ENCODE data around the gene PRDM5.
A peak's percentile ranks its signal among the peaks of the same experiment; 100 is the strongest.

Gene PRDM5

DNA sequence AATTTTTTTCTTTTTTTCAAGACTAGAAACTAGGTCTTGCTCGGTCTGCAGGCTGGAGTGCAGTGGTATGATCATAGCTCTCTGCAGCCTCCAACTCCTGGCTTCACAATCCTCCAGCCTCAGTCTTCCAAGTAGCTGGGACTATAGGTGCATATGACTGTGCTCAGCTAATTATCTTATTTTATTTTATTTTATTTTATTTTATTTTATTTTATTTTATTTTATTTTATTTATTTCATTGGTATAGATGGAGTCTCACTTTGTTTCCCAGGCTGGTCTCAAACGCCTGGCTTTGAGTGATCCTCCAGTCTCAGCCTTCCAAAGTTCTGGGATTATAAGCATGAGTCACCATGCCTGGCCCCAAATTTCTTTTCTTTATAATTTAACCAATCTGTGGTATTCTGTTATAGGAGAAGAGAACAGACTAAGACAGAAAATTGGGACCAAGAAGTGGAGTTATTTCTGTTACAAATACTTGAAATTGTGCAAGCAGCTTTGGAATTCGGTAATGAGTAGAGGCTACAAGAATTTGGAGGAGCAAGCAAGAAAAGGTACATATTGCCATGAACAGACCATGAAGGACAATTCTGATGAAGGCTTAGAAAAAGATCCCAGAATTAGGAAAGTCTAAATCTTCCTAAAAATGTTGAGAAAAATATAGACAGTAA lies 4.0 kb upstream of the PRDM5 start:
- TF ChIP-seq CTCF (IDR thresholded peaks at IDR 0.05; ENCODE audit: low read depth, low read length, missing control alignments): no peak
- no peak for DNase-seq (ENCODE audit: extremely low read depth, low read depth)
- H3K4me3 ChIP-seq (replicated peaks; ENCODE audit: low read depth, low read length): no peak overlapping the region

DNA sequence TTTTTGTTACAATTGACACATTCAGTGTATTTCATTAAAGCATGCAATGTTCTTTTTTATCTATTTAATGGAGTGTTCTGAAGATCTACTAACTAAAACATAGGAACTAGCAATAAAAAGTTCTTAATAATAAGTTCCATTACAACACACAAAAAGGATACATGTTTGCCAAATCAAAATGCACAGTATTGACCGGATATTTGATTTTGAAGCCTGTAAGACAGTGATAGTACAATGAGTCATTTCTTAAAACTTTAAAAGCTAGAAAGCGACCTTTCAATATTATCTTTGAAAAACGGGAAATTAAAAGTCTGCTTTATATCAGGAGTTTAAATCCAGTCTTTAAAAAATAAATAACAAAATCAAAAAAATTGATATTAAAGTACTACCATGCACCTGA lies 2.4 kb upstream of the PRDM5 start:
- no peak for TF ChIP-seq CTCF (IDR thresholded peaks at IDR 0.05; ENCODE audit: low read depth, low read length, missing control alignments)
- H3K4me3 ChIP-seq (replicated peaks; ENCODE audit: low read depth, low read length): no peak overlapping the region
- no peak for DNase-seq (ENCODE audit: extremely low read depth, low read depth)

GRCh38 chr4:120923207-120923522 lies 639 bp upstream of the PRDM5 start:
- DNase-seq (ENCODE audit: extremely low read depth, low read depth): no peak
- peak overlapping the region; percentile 60 for H3K4me3 ChIP-seq (replicated peaks; ENCODE audit: low read depth, low read length)
- no peak for TF ChIP-seq CTCF (IDR thresholded peaks at IDR 0.05; ENCODE audit: low read depth, low read length, missing control alignments)

- peak overlapping the region; percentile 60 for H3K4me3 ChIP-seq (replicated peaks; ENCODE audit: low read depth, low read length)
- DNase-seq (ENCODE audit: extremely low read depth, low read depth): no peak
Observed at GRCh38 chr4:120921456-120922380, 808 bp downstream of the PRDM5 start.

GRCh38 chr4:120920666-120921065 lies 1.9 kb downstream of the PRDM5 start:
- DNase-seq (ENCODE audit: extremely low read depth, low read depth): no peak
- H3K4me3 ChIP-seq (replicated peaks; ENCODE audit: low read depth, low read length): no peak overlapping the region
- no peak for TF ChIP-seq CTCF (IDR thresholded peaks at IDR 0.05; ENCODE audit: low read depth, low read length, missing control alignments)

More at GRCh38 chr4:120921456-120922380, 808 bp downstream of the PRDM5 start:
- no peak for TF ChIP-seq CTCF (IDR thresholded peaks at IDR 0.05; ENCODE audit: low read depth, low read length, missing control alignments)

DNA sequence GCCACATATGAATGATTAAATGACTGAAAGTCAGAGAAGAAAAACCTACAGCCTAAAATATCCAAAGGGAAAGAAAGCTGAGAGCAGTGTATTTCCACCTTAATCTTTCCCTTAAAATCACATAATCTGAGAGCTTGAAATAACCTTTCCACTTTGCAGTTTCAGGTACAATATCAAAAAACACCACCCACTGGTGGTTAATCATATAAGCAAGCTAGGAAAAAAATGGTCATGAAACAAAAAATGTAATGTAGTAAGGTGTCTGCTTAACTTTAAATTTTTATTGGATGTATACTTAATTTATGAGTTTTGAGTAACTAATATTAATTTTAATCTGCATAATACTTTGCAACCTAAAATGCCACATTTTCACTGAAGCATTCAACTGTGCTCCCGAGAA lies 3.2 kb downstream of the PRDM5 start:
- DNase-seq (ENCODE audit: extremely low read depth, low read depth): no peak
- no peak overlapping the region for H3K4me3 ChIP-seq (replicated peaks; ENCODE audit: low read depth, low read length)
- no peak for TF ChIP-seq CTCF (IDR thresholded peaks at IDR 0.05; ENCODE audit: low read depth, low read length, missing control alignments)

Measured in HFF-Myc (cell line).